DOHH2 (cell line): ENCODE measurements around the gene WWOX.

ENCODE experiments used
- H3F3A ChIP-seq: fragments of 200-600 bp; sonication (generic), shearing (Covaris generic); 2 replicates; pipeline ENCODE4 v1.6.0; 2016; ENCODE audit warnings: antibody characterized with exemption, mild to moderate bottlenecking; ENCODE audit not compliant: control insufficient read depth, insufficient read depth
- H3K27ac ChIP-seq: fragments of 200-600 bp; sonication (generic); 2 replicates; pipeline ENCODE4 v1.5.1; 2014; ENCODE audit warnings: low read depth, mild to moderate bottlenecking, low read length, moderate library complexity
- H3K27me3 ChIP-seq: fragments of 200-600 bp; sonication (generic); 2 replicates; pipeline ENCODE4 v1.6.1; 2014; ENCODE audit warnings: mild to moderate bottlenecking, low read length, mixed read lengths; ENCODE audit not compliant: control insufficient read depth
- H3K36me3 ChIP-seq: fragments of 200-600 bp; sonication (generic); 2 replicates; pipeline ENCODE4 v1.6.1; 2014; ENCODE audit warnings: mild to moderate bottlenecking, low read length, moderate library complexity, mixed read lengths; ENCODE audit not compliant: control insufficient read depth
- H3K4me1 ChIP-seq: fragments of 200-600 bp; sonication (generic); 2 replicates; pipeline ENCODE4 v1.6.1; 2014; ENCODE audit warnings: mild to moderate bottlenecking, low read length, mixed read lengths; ENCODE audit not compliant: control insufficient read depth
- H3K4me2 ChIP-seq: fragments of 200-600 bp; sonication (generic); 2 replicates; pipeline ENCODE4 v1.6.0; 2014; ENCODE audit warnings: mild to moderate bottlenecking, low read length, moderate library complexity
- H3K4me3 ChIP-seq: fragments of 200-600 bp; sonication (generic); 2 replicates; pipeline ENCODE4 v1.5.1; 2014; ENCODE audit warnings: mild to moderate bottlenecking, low read length, mixed read lengths
- H3K79me2 ChIP-seq: fragments of 200-600 bp; sonication (generic); 2 replicates; pipeline ENCODE4 v1.6.1; 2014; ENCODE audit warnings: mild to moderate bottlenecking, low read length, mixed read lengths; ENCODE audit not compliant: control insufficient read depth
- H3K9me2 ChIP-seq: fragments of 200-600 bp; sonication (generic); replicated peaks from 2 replicates; pipeline ENCODE4 v1.6.1; 2014; ENCODE audit warnings: mild to moderate bottlenecking, low read length, mixed read lengths; ENCODE audit not compliant: control insufficient read depth
- H3K9me3 ChIP-seq: fragments of 200-600 bp; sonication (generic); 2 replicates; pipeline ENCODE4 v1.6.1; 2014; ENCODE audit warnings: antibody characterized with exemption, low read length, mixed read lengths; ENCODE audit not compliant: control insufficient read depth, insufficient read depth
- H4K20me1 ChIP-seq: fragments of 200-600 bp; sonication (generic); 2 replicates; pipeline ENCODE4 v1.6.0; 2014; ENCODE audit warnings: low read depth, mild to moderate bottlenecking, antibody characterized with exemption, low read length, moderate library complexity; ENCODE audit not compliant: control insufficient read depth, insufficient read depth
- EZH2phosphoT487 ChIP-seq: fragments of 200-600 bp; sonication (generic); IDR thresholded peaks from 2 replicates; pipeline ENCODE4 v1.6.1; 2017; ENCODE audit warnings: borderline replicate concordance, mild to moderate bottlenecking, antibody characterized with exemption, low read length, moderate library complexity, mixed read lengths
- TF ChIP-seq, protein P1 (sequence below): fragments of 200-600 bp; sonication (generic); IDR thresholded peaks from one replicate; pipeline ENCODE4 v1.5.1; 2014; ENCODE audit warnings: antibody characterized with exemption, mild to moderate bottlenecking, low read depth, low read length; ENCODE audit not compliant: poor library complexity, severe bottlenecking

Gene WWOX

GRCh38 chr16:78127130-78127529, 27.7 kb downstream of the WWOX start:
- H3K4me2 ChIP-seq, result no peak overlapping the region
- H3K4me1 ChIP-seq, result no peaks in the 10 kb centered on the region
- no peaks in the 10 kb centered on the region for H3F3A ChIP-seq
- H3K27me3 ChIP-seq, result no peaks in the 10 kb centered on the region
- TF ChIP-seq, protein P1, sequence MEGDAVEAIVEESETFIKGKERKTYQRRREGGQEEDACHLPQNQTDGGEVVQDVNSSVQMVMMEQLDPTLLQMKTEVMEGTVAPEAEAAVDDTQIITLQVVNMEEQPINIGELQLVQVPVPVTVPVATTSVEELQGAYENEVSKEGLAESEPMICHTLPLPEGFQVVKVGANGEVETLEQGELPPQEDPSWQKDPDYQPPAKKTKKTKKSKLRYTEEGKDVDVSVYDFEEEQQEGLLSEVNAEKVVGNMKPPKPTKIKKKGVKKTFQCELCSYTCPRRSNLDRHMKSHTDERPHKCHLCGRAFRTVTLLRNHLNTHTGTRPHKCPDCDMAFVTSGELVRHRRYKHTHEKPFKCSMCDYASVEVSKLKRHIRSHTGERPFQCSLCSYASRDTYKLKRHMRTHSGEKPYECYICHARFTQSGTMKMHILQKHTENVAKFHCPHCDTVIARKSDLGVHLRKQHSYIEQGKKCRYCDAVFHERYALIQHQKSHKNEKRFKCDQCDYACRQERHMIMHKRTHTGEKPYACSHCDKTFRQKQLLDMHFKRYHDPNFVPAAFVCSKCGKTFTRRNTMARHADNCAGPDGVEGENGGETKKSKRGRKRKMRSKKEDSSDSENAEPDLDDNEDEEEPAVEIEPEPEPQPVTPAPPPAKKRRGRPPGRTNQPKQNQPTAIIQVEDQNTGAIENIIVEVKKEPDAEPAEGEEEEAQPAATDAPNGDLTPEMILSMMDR, result no peak
- TF ChIP-seq EZH2phosphoT487, result no peak
- no peaks in the 10 kb centered on the region for H3K79me2 ChIP-seq
- no peaks in the 10 kb centered on the region for H4K20me1 ChIP-seq
- H3K9me2 ChIP-seq, result no peaks in the 10 kb centered on the region
- peaks cover 13% of the 10 kb centered on the region; the same call in 1 of the 2 replicates for H3K36me3 ChIP-seq
- H3K9me3 ChIP-seq, result no peaks in the 10 kb centered on the region
- no peak overlapping the region for H3K27ac ChIP-seq
- no peak overlapping the region for H3K4me3 ChIP-seq

DNA sequence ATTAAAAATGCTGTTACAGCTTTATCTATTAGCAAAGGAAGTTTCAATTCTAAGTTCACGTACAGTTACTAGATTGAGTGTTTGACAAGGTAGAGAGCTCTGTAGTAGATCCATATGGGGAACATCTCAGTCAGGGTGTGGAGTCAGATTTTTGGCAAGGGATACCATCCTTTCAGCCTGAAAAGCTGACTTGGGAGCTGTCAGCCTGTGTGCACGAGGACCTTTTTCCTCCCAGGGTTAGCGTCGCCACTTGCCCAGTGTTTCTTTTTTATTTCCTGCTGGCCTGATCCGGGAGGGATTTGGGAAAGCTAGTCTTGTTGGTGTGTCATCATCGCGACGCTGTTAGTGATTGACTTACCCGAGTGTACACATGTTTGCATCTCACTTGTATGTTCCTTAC, 29.5 kb downstream of the WWOX start:
- Histone ChIP-seq H4K20me1 (no peaks in the 10 kb centered on the region), H3K4me3 (no peak overlapping the region), H3K9me2 (no peaks in the 10 kb centered on the region), H3K36me3 (peaks cover 13% of the 10 kb centered on the region; the same call in 1 of the 2 replicates), H3K9me3 (no peaks in the 10 kb centered on the region), H3K4me1 (no peaks in the 10 kb centered on the region), H3K27ac (no peak overlapping the region), H3K27me3 (no peaks in the 10 kb centered on the region), H3K79me2 (no peaks in the 10 kb centered on the region), H3F3A (no peaks in the 10 kb centered on the region), H3K4me2 (no peak overlapping the region)
- TF ChIP-seq, protein P1, result no peak
- no peak for TF ChIP-seq EZH2phosphoT487

DNA sequence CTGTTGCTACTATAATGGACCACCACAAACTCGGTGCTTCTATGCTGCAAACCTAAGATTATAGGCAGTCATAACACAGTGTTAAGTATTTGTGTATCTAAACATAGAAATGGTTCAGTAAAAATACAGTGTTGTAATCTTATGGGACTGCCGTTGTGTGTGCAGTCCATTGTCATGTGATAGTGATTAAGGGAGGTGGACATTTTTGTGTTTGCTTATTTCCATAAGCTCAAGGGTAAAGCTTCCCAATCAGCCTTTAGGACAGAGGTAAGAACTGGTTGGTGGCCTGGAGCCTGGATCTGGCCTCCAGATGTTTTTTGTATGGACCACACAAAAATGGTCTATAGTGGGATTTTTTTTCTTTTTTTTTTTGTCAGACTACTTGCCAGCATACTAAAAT, 29.9 kb downstream of the WWOX start:
- no peaks in the 10 kb centered on the region for H3K79me2 ChIP-seq
- no peaks in the 10 kb centered on the region for H3K9me2 ChIP-seq
- peaks cover 13% of the 10 kb centered on the region; the same call in 1 of the 2 replicates for H3K36me3 ChIP-seq
- TF ChIP-seq, protein P1, result no peak
- no peak for TF ChIP-seq EZH2phosphoT487
- H3K27ac ChIP-seq, result no peak overlapping the region
- H3K27me3 ChIP-seq, result no peaks in the 10 kb centered on the region
- H3K9me3 ChIP-seq, result no peaks in the 10 kb centered on the region
- H3K4me2 ChIP-seq, result no peak overlapping the region
- no peak overlapping the region for H3K4me3 ChIP-seq
- H4K20me1 ChIP-seq, result no peaks in the 10 kb centered on the region
- H3F3A ChIP-seq, result no peaks in the 10 kb centered on the region
- H3K4me1 ChIP-seq, result no peaks in the 10 kb centered on the region

- no peak overlapping the region for H3K4me2 ChIP-seq
- H3K27me3 ChIP-seq, result no peaks in the 10 kb centered on the region
- no peaks in the 10 kb centered on the region for H4K20me1 ChIP-seq
- H3K27ac ChIP-seq, result no peak overlapping the region
- no peaks in the 10 kb centered on the region for H3K9me2 ChIP-seq
- no peaks in the 10 kb centered on the region for H3F3A ChIP-seq
- peaks cover 13% of the 10 kb centered on the region; the same call in 1 of the 2 replicates for H3K36me3 ChIP-seq
- TF ChIP-seq, protein P1, result no peak
- TF ChIP-seq EZH2phosphoT487, result no peak
- H3K4me3 ChIP-seq, result no peak overlapping the region
- H3K79me2 ChIP-seq, result no peaks in the 10 kb centered on the region
- H3K9me3 ChIP-seq, result no peaks in the 10 kb centered on the region
- H3K4me1 ChIP-seq, result no peaks in the 10 kb centered on the region
These were observed 30.7 kb downstream of the WWOX start for GRCh38 chr16:78130083-78130608.
